ENCODE data around the gene LRCH3.

DNA sequence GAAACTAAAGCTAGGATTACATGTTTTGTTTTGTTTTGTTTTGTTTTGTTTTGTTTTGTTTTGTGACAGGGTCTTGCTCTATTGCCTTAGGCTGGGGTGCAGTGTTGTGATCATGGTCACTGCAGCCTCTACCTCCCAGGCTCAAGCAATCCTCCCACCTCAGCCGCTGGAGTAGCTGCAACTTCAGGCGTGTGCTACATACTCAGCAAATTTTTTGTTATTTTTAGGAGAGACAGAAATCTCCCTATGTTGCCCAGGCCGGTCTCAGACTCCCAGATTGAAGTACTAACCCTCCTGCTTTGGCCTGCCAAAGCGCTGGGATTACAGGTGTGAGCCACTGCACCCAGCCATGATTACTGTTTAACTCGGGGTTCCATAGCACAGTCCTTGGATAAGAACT is 50.7 kb downstream of the LRCH3 start:
- TF ChIP-seq, protein P1, sequence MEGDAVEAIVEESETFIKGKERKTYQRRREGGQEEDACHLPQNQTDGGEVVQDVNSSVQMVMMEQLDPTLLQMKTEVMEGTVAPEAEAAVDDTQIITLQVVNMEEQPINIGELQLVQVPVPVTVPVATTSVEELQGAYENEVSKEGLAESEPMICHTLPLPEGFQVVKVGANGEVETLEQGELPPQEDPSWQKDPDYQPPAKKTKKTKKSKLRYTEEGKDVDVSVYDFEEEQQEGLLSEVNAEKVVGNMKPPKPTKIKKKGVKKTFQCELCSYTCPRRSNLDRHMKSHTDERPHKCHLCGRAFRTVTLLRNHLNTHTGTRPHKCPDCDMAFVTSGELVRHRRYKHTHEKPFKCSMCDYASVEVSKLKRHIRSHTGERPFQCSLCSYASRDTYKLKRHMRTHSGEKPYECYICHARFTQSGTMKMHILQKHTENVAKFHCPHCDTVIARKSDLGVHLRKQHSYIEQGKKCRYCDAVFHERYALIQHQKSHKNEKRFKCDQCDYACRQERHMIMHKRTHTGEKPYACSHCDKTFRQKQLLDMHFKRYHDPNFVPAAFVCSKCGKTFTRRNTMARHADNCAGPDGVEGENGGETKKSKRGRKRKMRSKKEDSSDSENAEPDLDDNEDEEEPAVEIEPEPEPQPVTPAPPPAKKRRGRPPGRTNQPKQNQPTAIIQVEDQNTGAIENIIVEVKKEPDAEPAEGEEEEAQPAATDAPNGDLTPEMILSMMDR (IDR thresholded peaks at IDR 0.05; ENCODE audit: poor library complexity): no peak
- TF ChIP-seq EZH2 (IDR thresholded peaks at IDR 0.05; ENCODE audit: borderline replicate concordance): no peak
- no peak for TF ChIP-seq EZH2phosphoT487 (IDR thresholded peaks at IDR 0.05; ENCODE audit: low read depth, severe bottlenecking, unreplicated experiment)

Data from hepatocyte (in vitro differentiated cells).